Osteoblast (primary cell): ENCODE measurements around the gene PID1. TPM values are rescaled to one million over a fixed set of nuclear protein-coding genes. Genes with fewer than 3 reads are reported as not detected.

Experiments used
- DNase-seq: peaks from one replicate; pipeline ENCODE4 v3.0.0; 2011; ENCODE audit warnings: low spot score, mixed read lengths; ENCODE audit not compliant: insufficient read length; ENCODE audit errors: missing footprints
- H2AFZ ChIP-seq: 2 replicates; pipeline ENCODE4 v1.6.0; 2011; ENCODE audit warnings: mild to moderate bottlenecking, low read length
- H3K27ac ChIP-seq: 2 replicates; pipeline ENCODE4 v1.5.1; 2011; ENCODE audit warnings: mild to moderate bottlenecking, low read depth, low read length, moderate library complexity
- H3K27me3 ChIP-seq: 2 replicates; pipeline ENCODE4 v1.6.0; 2012; ENCODE audit warnings: mild to moderate bottlenecking, control low read depth, inconsistent platforms, low read length, moderate library complexity; ENCODE audit not compliant: insufficient read depth
- H3K36me3 ChIP-seq: 2 replicates; pipeline ENCODE4 v1.5.1; 2011; ENCODE audit warnings: mild to moderate bottlenecking, low read length, control low read depth, moderate library complexity; ENCODE audit not compliant: insufficient read depth
- H3K4me1 ChIP-seq: 2 replicates; pipeline ENCODE4 v1.5.1; 2011; ENCODE audit warnings: mild to moderate bottlenecking, low read length, control low read depth, moderate library complexity; ENCODE audit not compliant: insufficient read depth
- H3K4me2 ChIP-seq: 2 replicates; pipeline ENCODE4 v1.6.0; 2011; ENCODE audit warnings: mild to moderate bottlenecking, low read length; ENCODE audit not compliant: insufficient read depth
- H3K4me3 ChIP-seq: fragments of 200-600 bp; sonication (generic); 3 replicates; pipeline ENCODE4 v1.5.1; 2012; ENCODE audit warnings: mild to moderate bottlenecking, low read length, inconsistent platforms; ENCODE audit not compliant: insufficient read depth
- H3K79me2 ChIP-seq: 2 replicates; pipeline ENCODE4 v1.6.0; 2012; ENCODE audit warnings: mild to moderate bottlenecking, low read length, control low read depth, inconsistent platforms; ENCODE audit not compliant: insufficient read depth
- H3K9me3 ChIP-seq: 2 replicates; pipeline ENCODE4 v1.5.1; 2011; ENCODE audit warnings: low read depth, low read length, control low read depth
- H4K20me1 ChIP-seq: 2 replicates; pipeline ENCODE4 v1.6.0; 2012; ENCODE audit warnings: mild to moderate bottlenecking, low read length, control low read depth; ENCODE audit not compliant: insufficient read depth
- CTCF ChIP-seq: IDR thresholded peaks from 2 replicates; pipeline ENCODE4 v1.5.1; 2011; ENCODE audit warnings: mild to moderate bottlenecking, low read depth, low read length, moderate library complexity; ENCODE audit errors: extremely low read depth
- total RNA-seq: library from RNA; depleted of rRNA; stranded (reverse); fragments of >200 nt; gene quantifications from 2 replicates; pipeline ENCODE4 v1.2.3, GENCODE V29; 2012

PID1 gene
- total RNA-seq, 1 donor = 9.8 TPM

- TF ChIP-seq CTCF = no peak
- no peak for DNase-seq
- no peaks in the 10 kb centered on the region for H3K4me1 ChIP-seq
- no peaks in the 10 kb centered on the region for H4K20me1 ChIP-seq
- no peaks in the 10 kb centered on the region for H3K27me3 ChIP-seq
- no peaks in the 10 kb centered on the region for H3K9me3 ChIP-seq
- H3K4me2 ChIP-seq = no peak overlapping the region
- no peak overlapping the region for H2AFZ ChIP-seq
- H3K36me3 ChIP-seq = no peaks in the 10 kb centered on the region
- H3K27ac ChIP-seq = no peak overlapping the region
- H3K79me2 ChIP-seq = no peaks in the 10 kb centered on the region
- H3K4me3 ChIP-seq = no peak overlapping the region
Measured at GRCh38 chr2:229044581-229044980, 226.5 kb downstream of the PID1 start.

GRCh38 chr2:229043681-229044080, 227.4 kb downstream of the PID1 start:
- no peak overlapping the region for H2AFZ ChIP-seq
- H4K20me1 ChIP-seq = no peaks in the 10 kb centered on the region
- no peaks in the 10 kb centered on the region for H3K27me3 ChIP-seq
- DNase-seq = no peak
- no peaks in the 10 kb centered on the region for H3K36me3 ChIP-seq
- H3K4me2 ChIP-seq = no peak overlapping the region
- no peaks in the 10 kb centered on the region for H3K9me3 ChIP-seq
- H3K4me3 ChIP-seq = no peak overlapping the region
- TF ChIP-seq CTCF = no peak
- H3K4me1 ChIP-seq = no peaks in the 10 kb centered on the region
- H3K79me2 ChIP-seq = no peaks in the 10 kb centered on the region
- H3K27ac ChIP-seq = no peak overlapping the region

GRCh38 chr2:229042349-229042748, 228.7 kb downstream of the PID1 start:
- Histone ChIP-seq H3K79me2 (no peaks in the 10 kb centered on the region), H3K4me2 (no peak overlapping the region), H3K36me3 (no peaks in the 10 kb centered on the region), H2AFZ (no peak overlapping the region), H3K27ac (no peak overlapping the region), H4K20me1 (no peaks in the 10 kb centered on the region), H3K4me1 (no peaks in the 10 kb centered on the region), H3K9me3 (no peaks in the 10 kb centered on the region), H3K4me3 (no peak overlapping the region), H3K27me3 (no peaks in the 10 kb centered on the region)
- no peak for TF ChIP-seq CTCF
- no peak for DNase-seq

- no peaks in the 10 kb centered on the region for H3K9me3 ChIP-seq
- no peak for TF ChIP-seq CTCF
- no peak overlapping the region for H3K4me2 ChIP-seq
- no peak for DNase-seq
- no peak overlapping the region for H3K4me3 ChIP-seq
- no peak overlapping the region for H3K27ac ChIP-seq
- no peaks in the 10 kb centered on the region for H3K27me3 ChIP-seq
- H3K36me3 ChIP-seq = no peaks in the 10 kb centered on the region
- H3K4me1 ChIP-seq = no peaks in the 10 kb centered on the region
- H3K79me2 ChIP-seq = no peaks in the 10 kb centered on the region
- H2AFZ ChIP-seq = no peak overlapping the region
- H4K20me1 ChIP-seq = no peaks in the 10 kb centered on the region
Measured at GRCh38 chr2:229041691-229042090, 229.4 kb downstream of the PID1 start.
